Mucosa of rectum (tissue), 2 donors: ENCODE results near the gene UBAP1.
A peak's percentile ranks its signal among the peaks of the same experiment; 100 is the strongest.
"Not testable (repeated sequence)": the region's sequence is repeated elsewhere in the genome, so short reads cannot be mapped to it uniquely, and the experiment has no call there.

Experiments used
- H3K27ac ChIP-seq, 2 donors: one replicate each; pipeline ENCODE4 v1.7.0; 2013; ENCODE audit warnings: inconsistent platforms in 2 of 2, low read depth in 2 of 2, low read length in 2 of 2
- H3K27me3 ChIP-seq, 2 donors: one replicate each; pipeline ENCODE4 v1.7.0; 2013; ENCODE audit warnings: low read length in 2 of 2; ENCODE audit not compliant: control insufficient read depth in 2 of 2, insufficient read depth in 2 of 2
- H3K36me3 ChIP-seq, 2 donors: one replicate each; pipeline ENCODE4 v1.7.0; 2013; ENCODE audit warnings: low read length in 2 of 2; ENCODE audit not compliant: control insufficient read depth in 2 of 2, insufficient read depth in 2 of 2
- H3K4me1 ChIP-seq, 2 donors: one replicate each; pipeline ENCODE4 v1.7.0; 2013; ENCODE audit warnings: low read length in 2 of 2, mild to moderate bottlenecking in 1 of 2; ENCODE audit not compliant: control insufficient read depth in 2 of 2, insufficient read depth in 2 of 2
- H3K4me3 ChIP-seq, 2 donors: one replicate each; pipeline ENCODE4 v1.7.0; 2013; ENCODE audit warnings: low read length in 2 of 2
- H3K9ac ChIP-seq, 2 donors: one replicate each; pipeline ENCODE4 v1.7.0; 2013; ENCODE audit warnings: low read length in 2 of 2, low read depth in 1 of 2, mild to moderate bottlenecking in 1 of 2
- H3K9me3 ChIP-seq, 2 donors: one replicate each; pipeline ENCODE4 v1.7.0; 2013; ENCODE audit warnings: low read length in 2 of 2; ENCODE audit not compliant: control insufficient read depth in 2 of 2
- donor health status: healthy.
- donor health status: Normal muscosa, but diverticular disease.

Gene UBAP1

GRCh38 chr9:34178436-34179212 lies at the start of gene UBAP1:
Gene UBAP1, plus strand, starts transcription at chr9:34179043. Its CDS starts 41,872 bp downstream, at chr9:34220915.
- H3K4me3 ChIP-seq = peak within 1 kb of the TSS; percentile 97 to 99
- H3K27me3 ChIP-seq = no peaks in the 10 kb centered on the region
- H3K27ac ChIP-seq = peak within 1 kb of the TSS; percentile 92 to 93
- peak within 1 kb of the TSS; percentile 83 to 98 for H3K9ac ChIP-seq
- H3K36me3 ChIP-seq = no peaks in the 10 kb centered on the region
- no peaks in the 10 kb centered on the region for H3K9me3 ChIP-seq
- peaks cover 3 to 4% of the 10 kb centered on the region in 2 donors for H3K4me1 ChIP-seq

GRCh38 chr9:34131571-34131970 lies 47.3 kb upstream of the UBAP1 start:
- no peak overlapping the region for H3K27ac ChIP-seq

GRCh38 chr9:34133436-34133949 lies 45.4 kb upstream of the UBAP1 start:
- H3K9me3 ChIP-seq = no peaks in the 10 kb centered on the region
- H3K27me3 ChIP-seq = no peaks in the 10 kb centered on the region
- H3K9ac ChIP-seq = no peak overlapping the region
- no peaks in the 10 kb centered on the region for H3K4me1 ChIP-seq
- no peak overlapping the region for H3K4me3 ChIP-seq
- no peak overlapping the region for H3K27ac ChIP-seq
- no peaks in the 10 kb centered on the region for H3K36me3 ChIP-seq

More at GRCh38 chr9:34131571-34131970, 47.3 kb upstream of the UBAP1 start:
- Histone ChIP-seq H3K9ac (no peak overlapping the region), H3K4me3 (no peak overlapping the region), H3K4me1 (peaks cover 2 to 5% of the 10 kb centered on the region in 2 donors), H3K9me3 (no peaks in the 10 kb centered on the region), H3K36me3 (no peaks in the 10 kb centered on the region), H3K27me3 (no peaks in the 10 kb centered on the region)

- Histone ChIP-seq H3K27me3 (no peaks in the 10 kb centered on the region), H3K36me3 (no peaks in the 10 kb centered on the region), H3K27ac (no peak overlapping the region), H3K9ac (no peak overlapping the region), H3K9me3 (no peaks in the 10 kb centered on the region), H3K4me3 (no peak overlapping the region), H3K4me1 (no peaks in the 10 kb centered on the region)
Measured at GRCh38 chr9:34134521-34134920, 44.3 kb upstream of the UBAP1 start.

GRCh38 chr9:34138644-34139043 lies 40.2 kb upstream of the UBAP1 start:
- H3K9ac ChIP-seq, H3K27ac ChIP-seq, H3K4me3 ChIP-seq, H3K27me3 ChIP-seq, H3K36me3 ChIP-seq, H3K4me1 ChIP-seq, H3K9me3 ChIP-seq: not testable (repeated sequence)

GRCh38 chr9:34139477-34140146 lies 39.2 kb upstream of the UBAP1 start:
- H3K9ac ChIP-seq = no peak overlapping the region
- H3K27ac ChIP-seq = no peak overlapping the region
- no peak overlapping the region for H3K4me3 ChIP-seq
- no peaks in the 10 kb centered on the region for H3K9me3 ChIP-seq
- no peaks in the 10 kb centered on the region for H3K36me3 ChIP-seq
- H3K4me1 ChIP-seq = no peaks in the 10 kb centered on the region
- no peaks in the 10 kb centered on the region for H3K27me3 ChIP-seq

- no peaks in the 10 kb centered on the region for H3K36me3 ChIP-seq
- no peaks in the 10 kb centered on the region for H3K27me3 ChIP-seq
- H3K4me3 ChIP-seq = no peak overlapping the region
- no peaks in the 10 kb centered on the region for H3K4me1 ChIP-seq
- H3K9me3 ChIP-seq = no peaks in the 10 kb centered on the region
- no peak overlapping the region for H3K27ac ChIP-seq
- H3K9ac ChIP-seq = no peak overlapping the region
Measured at GRCh38 chr9:34140853-34141252, 38.0 kb upstream of the UBAP1 start.

- Histone ChIP-seq H3K9me3 (no peaks in the 10 kb centered on the region), H3K27me3 (no peaks in the 10 kb centered on the region), H3K4me1 (no peaks in the 10 kb centered on the region), H3K9ac (no peak overlapping the region), H3K36me3 (no peaks in the 10 kb centered on the region), H3K27ac (no peak overlapping the region), H3K4me3 (no peak overlapping the region)
Measured at GRCh38 chr9:34143116-34143515, 35.7 kb upstream of the UBAP1 start.

GRCh38 chr9:34145165-34145564 lies 33.7 kb upstream of the UBAP1 start:
- Histone ChIP-seq H3K4me1 (no peaks in the 10 kb centered on the region), H3K36me3 (no peaks in the 10 kb centered on the region), H3K9me3 (no peaks in the 10 kb centered on the region), H3K27ac (no peak overlapping the region), H3K27me3 (no peaks in the 10 kb centered on the region), H3K9ac (no peak overlapping the region), H3K4me3 (no peak overlapping the region)

- H3K4me3 ChIP-seq = no peak overlapping the region
- H3K27ac ChIP-seq = no peak overlapping the region
- no peaks in the 10 kb centered on the region for H3K4me1 ChIP-seq
- H3K9ac ChIP-seq = no peak overlapping the region
- H3K9me3 ChIP-seq = no peaks in the 10 kb centered on the region
- no peaks in the 10 kb centered on the region for H3K36me3 ChIP-seq
- no peaks in the 10 kb centered on the region for H3K27me3 ChIP-seq
Measured at GRCh38 chr9:34151398-34151797, 27.4 kb upstream of the UBAP1 start.
